ENCODE data around the gene FSTL5. TPM values are rescaled to one million over a fixed set of nuclear protein-coding genes. Genes with fewer than 3 reads are reported as not detected.

Gene FSTL5
- total RNA-seq, 1 experiment from 2014 or later = not detected

DNA sequence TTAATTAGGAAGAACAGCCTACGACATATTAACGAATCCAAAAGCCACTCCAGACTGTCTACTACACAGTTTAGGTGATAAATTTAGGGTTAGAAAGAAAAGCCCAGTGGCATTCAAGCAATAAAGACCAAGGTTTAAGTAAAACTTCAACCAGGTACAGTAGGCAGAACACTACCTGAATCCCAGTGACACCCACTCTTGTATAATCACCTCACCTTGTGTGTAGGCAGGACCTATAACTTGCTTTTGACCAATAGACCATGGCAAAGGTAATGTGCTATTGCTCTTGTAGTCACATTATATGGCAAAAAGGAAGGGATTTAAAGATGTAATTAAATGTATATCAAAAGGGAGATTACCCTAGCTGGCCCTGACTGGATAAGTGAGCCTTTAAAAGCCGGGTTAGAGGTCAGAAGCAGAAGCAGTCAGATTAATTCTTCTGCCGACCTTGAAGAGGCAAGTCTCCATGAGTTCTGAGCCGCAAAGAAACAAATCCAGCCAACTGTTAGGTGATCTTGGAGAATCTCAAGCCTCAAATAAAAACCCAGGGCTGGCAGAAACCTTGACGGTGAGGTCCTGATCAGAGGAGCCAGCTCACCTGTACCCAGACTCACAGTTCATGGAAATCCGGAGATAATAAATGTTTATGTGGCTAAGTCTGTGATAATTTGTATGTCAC is 8.8 kb downstream of the FSTL5 start:
- CTCF ChIA-PET = no interaction called here
- Histone ChIP-seq H3K9me2 (ENCODE audit: insufficient read depth) (peaks cover 5% of the 10 kb centered on the region; the same call in 1 of the 2 replicates), H3K27me3 (ENCODE audit: insufficient read depth, low read length) (no peaks in the 10 kb centered on the region), H3K27ac (ENCODE audit: low read depth, low read length) (no peak overlapping the region), H3K4me1 (ENCODE audit: control insufficient read depth in 1 of 2, insufficient read depth in 2 of 2, low read length in 2 of 2) (no peaks in the 10 kb centered on the region), H3K9me3 (ENCODE audit: control insufficient read depth in 1 of 2, insufficient read depth in 1 of 2, low read depth in 1 of 2, low read length in 2 of 2) (no peaks in the 10 kb centered on the region), H3K36me3 (ENCODE audit: control insufficient read depth in 1 of 2, insufficient read depth in 2 of 2, low read length in 2 of 2) (no peaks in the 10 kb centered on the region), H3K4me2 (ENCODE audit: low read length) (no peak overlapping the region), H4K20me1 (ENCODE audit: insufficient read depth) (no peaks in the 10 kb centered on the region), H3K79me2 (ENCODE audit: insufficient read depth, low read length) (no peaks in the 10 kb centered on the region), H3K9ac (ENCODE audit: low read length) (no peak overlapping the region), H2AFZ (ENCODE audit: low read depth, low read length, poor library complexity, severe bottlenecking) (no peak overlapping the region), H3K4me3 (replicated peaks in 1 of 2; ENCODE audit: low read depth in 1 of 2, low read length in 2 of 2) (no peak overlapping the region)
- DNase-seq (ENCODE audit: low read depth, low spot score) (no peak), ATAC-seq (no peak)
- POLR2A ChIA-PET = no interaction called here
- TF ChIP-seq TCF7L2 (IDR thresholded peaks at IDR 0.05; ENCODE audit: borderline replicate concordance, extremely low read depth, insufficient read depth, insufficient read length) (no peak), FOSL1 (IDR thresholded peaks at IDR 0.05; ENCODE audit: low read depth) (no peak), EZH2 (IDR thresholded peaks at IDR 0.05) (no peak), RAD21 (IDR thresholded peaks at IDR 0.05; ENCODE audit: low read depth) (no peak), ZFX (IDR thresholded peaks at IDR 0.05) (no peak), POLR2A (IDR thresholded peaks at IDR 0.05; ENCODE audit: borderline replicate concordance, extremely low read depth, insufficient read depth, insufficient read length) (no peak), EGR1 (IDR thresholded peaks at IDR 0.05; ENCODE audit: low read depth) (no peak), SP1 (IDR thresholded peaks at IDR 0.05; ENCODE audit: low read depth) (no peak), POLR2AphosphoS5 (IDR thresholded peaks at IDR 0.05; ENCODE audit: low read depth, low read length) (no peak), YY1 (IDR thresholded peaks at IDR 0.05; ENCODE audit: extremely low read depth, insufficient replicate concordance, low read depth, low read length) (no peak), EZH2phosphoT487 (IDR thresholded peaks at IDR 0.05; ENCODE audit: borderline replicate concordance) (no peak), JUND (IDR thresholded peaks at IDR 0.05) (no peak), SRF (IDR thresholded peaks at IDR 0.05; ENCODE audit: low read depth) (no peak), ZNF274 (IDR thresholded peaks at IDR 0.05; ENCODE audit: low read depth, low read length) (no peak)
- TF ChIP-seq, protein P1, sequence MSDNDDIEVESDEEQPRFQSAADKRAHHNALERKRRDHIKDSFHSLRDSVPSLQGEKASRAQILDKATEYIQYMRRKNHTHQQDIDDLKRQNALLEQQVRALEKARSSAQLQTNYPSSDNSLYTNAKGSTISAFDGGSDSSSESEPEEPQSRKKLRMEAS (IDR thresholded peaks at IDR 0.05) = no peak
- TF ChIP-seq, protein P2, sequence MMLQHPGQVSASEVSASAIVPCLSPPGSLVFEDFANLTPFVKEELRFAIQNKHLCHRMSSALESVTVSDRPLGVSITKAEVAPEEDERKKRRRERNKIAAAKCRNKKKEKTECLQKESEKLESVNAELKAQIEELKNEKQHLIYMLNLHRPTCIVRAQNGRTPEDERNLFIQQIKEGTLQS (IDR thresholded peaks at IDR 0.05) = no peak
- TF ChIP-seq, protein P3, sequence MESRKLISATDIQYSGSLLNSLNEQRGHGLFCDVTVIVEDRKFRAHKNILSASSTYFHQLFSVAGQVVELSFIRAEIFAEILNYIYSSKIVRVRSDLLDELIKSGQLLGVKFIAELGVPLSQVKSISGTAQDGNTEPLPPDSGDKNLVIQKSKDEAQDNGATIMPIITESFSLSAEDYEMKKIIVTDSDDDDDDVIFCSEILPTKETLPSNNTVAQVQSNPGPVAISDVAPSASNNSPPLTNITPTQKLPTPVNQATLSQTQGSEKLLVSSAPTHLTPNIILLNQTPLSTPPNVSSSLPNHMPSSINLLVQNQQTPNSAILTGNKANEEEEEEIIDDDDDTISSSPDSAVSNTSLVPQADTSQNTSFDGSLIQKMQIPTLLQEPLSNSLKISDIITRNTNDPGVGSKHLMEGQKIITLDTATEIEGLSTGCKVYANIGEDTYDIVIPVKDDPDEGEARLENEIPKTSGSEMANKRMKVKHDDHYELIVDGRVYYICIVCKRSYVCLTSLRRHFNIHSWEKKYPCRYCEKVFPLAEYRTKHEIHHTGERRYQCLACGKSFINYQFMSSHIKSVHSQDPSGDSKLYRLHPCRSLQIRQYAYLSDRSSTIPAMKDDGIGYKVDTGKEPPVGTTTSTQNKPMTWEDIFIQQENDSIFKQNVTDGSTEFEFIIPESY (IDR thresholded peaks at IDR 0.05; ENCODE audit: extremely low read depth, insufficient replicate concordance, low read length) = no peak
- TF ChIP-seq, protein P4, sequence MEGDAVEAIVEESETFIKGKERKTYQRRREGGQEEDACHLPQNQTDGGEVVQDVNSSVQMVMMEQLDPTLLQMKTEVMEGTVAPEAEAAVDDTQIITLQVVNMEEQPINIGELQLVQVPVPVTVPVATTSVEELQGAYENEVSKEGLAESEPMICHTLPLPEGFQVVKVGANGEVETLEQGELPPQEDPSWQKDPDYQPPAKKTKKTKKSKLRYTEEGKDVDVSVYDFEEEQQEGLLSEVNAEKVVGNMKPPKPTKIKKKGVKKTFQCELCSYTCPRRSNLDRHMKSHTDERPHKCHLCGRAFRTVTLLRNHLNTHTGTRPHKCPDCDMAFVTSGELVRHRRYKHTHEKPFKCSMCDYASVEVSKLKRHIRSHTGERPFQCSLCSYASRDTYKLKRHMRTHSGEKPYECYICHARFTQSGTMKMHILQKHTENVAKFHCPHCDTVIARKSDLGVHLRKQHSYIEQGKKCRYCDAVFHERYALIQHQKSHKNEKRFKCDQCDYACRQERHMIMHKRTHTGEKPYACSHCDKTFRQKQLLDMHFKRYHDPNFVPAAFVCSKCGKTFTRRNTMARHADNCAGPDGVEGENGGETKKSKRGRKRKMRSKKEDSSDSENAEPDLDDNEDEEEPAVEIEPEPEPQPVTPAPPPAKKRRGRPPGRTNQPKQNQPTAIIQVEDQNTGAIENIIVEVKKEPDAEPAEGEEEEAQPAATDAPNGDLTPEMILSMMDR (IDR thresholded peaks at IDR 0.05 in 2 of 3, conservative IDR thresholded peaks at IDR 0.05 in 1 of 3; ENCODE audit: borderline replicate concordance in 1 of 3, insufficient read depth in 1 of 3, low read depth in 2 of 3, low read length in 2 of 3) = no peak
- TF ChIP-seq, protein P5, sequence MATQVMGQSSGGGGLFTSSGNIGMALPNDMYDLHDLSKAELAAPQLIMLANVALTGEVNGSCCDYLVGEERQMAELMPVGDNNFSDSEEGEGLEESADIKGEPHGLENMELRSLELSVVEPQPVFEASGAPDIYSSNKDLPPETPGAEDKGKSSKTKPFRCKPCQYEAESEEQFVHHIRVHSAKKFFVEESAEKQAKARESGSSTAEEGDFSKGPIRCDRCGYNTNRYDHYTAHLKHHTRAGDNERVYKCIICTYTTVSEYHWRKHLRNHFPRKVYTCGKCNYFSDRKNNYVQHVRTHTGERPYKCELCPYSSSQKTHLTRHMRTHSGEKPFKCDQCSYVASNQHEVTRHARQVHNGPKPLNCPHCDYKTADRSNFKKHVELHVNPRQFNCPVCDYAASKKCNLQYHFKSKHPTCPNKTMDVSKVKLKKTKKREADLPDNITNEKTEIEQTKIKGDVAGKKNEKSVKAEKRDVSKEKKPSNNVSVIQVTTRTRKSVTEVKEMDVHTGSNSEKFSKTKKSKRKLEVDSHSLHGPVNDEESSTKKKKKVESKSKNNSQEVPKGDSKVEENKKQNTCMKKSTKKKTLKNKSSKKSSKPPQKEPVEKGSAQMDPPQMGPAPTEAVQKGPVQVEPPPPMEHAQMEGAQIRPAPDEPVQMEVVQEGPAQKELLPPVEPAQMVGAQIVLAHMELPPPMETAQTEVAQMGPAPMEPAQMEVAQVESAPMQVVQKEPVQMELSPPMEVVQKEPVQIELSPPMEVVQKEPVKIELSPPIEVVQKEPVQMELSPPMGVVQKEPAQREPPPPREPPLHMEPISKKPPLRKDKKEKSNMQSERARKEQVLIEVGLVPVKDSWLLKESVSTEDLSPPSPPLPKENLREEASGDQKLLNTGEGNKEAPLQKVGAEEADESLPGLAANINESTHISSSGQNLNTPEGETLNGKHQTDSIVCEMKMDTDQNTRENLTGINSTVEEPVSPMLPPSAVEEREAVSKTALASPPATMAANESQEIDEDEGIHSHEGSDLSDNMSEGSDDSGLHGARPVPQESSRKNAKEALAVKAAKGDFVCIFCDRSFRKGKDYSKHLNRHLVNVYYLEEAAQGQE (IDR thresholded peaks at IDR 0.05; ENCODE audit: low read depth) = no peak
- intact Hi-C loops (cut with micrococcal nuclease) = no loop called here
- RAD21 ChIA-PET (ENCODE audit: low non-redundant PET in 1 of 2, low total read pairs in 2 of 2, uncharacterized antibody in 2 of 2, unreplicated experiment in 2 of 2) = no interaction called here
- no TSS peak for BruUV-seq (replicated peaks)
